HG02981 (cell line): ENCODE results near the gene LIN7A.
"Not testable (repeated sequence)": the region's sequence is repeated elsewhere in the genome, so short reads cannot be mapped to it uniquely, and the experiment has no call there.

Experiments
- ATAC-seq: cut with Tn5 transposase; IDR thresholded peaks from one replicate; pipeline ENCODE4 v1.9.1; 2021; ENCODE audit warnings: mild to moderate bottlenecking, moderate library complexity; ENCODE audit not compliant: unreplicated experiment

LIN7A gene

GRCh38 chr12:80814453-80814852, 123.3 kb downstream of the LIN7A start:
- no peak for ATAC-seq

DNA sequence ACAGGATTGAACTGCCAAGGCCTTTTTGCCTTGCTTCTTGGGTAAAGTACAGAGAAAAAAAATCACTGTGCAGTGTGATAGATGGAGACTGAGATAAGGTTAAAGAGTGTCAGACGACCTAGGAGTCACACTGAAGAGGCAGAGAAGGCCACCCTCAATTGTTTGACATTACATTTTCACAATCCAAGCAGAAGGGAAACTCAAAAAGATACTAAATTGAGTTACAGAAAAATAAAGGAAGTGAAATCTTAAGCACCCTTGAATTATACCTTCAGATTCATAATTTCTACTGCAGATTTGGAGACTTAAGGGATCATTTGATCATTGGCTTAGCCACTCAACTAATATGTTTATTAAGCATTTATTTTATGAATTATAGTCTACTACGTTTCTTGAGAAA, 123.9 kb downstream of the LIN7A start:
- ATAC-seq: no peak

- ATAC-seq: no peak
These were observed 125.6 kb downstream of the LIN7A start for GRCh38 chr12:80811957-80812708.

DNA sequence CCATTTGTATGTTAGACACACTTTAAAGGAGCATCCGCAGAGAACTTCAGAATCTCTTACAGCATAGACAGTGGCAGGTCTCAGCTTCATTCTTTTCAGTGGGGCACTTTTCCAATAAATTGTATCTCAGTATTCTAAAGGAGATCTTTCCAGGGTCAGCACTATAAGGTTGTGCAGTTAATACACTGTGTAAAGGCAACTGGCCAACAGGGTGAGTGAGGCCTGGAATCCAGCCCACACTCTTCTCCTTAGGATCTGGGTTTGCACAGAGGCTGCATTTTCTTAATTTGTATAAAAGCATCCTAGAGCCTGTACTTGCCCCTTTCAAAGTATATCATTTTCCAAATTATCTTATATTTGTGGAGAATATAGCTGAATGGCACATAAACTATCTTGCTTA, 126.9 kb downstream of the LIN7A start:
- ATAC-seq: no peak

- peak; percentile 93 for ATAC-seq
These were observed 130.0 kb downstream of the LIN7A start for GRCh38 chr12:80807640-80808288.

DNA sequence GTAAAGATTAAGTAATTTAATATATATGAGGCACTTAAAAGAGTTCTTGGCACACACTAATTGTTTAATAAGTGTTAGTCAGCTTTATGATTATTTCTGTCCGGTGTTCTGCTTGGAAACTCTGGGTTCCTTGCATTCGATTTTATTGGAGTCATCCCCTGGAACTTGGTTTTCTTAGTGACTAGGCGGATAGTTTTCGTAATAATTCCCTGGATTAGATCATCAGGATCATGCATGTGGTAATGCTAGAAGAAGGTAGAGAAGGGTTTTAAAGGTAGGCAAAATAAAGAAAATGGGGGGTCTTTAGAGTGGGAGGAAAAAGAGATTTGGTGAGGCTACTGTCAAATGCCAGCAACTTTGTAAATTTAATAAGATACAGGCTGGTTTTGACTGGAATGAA, 132.6 kb downstream of the LIN7A start:
- no peak for ATAC-seq

DNA sequence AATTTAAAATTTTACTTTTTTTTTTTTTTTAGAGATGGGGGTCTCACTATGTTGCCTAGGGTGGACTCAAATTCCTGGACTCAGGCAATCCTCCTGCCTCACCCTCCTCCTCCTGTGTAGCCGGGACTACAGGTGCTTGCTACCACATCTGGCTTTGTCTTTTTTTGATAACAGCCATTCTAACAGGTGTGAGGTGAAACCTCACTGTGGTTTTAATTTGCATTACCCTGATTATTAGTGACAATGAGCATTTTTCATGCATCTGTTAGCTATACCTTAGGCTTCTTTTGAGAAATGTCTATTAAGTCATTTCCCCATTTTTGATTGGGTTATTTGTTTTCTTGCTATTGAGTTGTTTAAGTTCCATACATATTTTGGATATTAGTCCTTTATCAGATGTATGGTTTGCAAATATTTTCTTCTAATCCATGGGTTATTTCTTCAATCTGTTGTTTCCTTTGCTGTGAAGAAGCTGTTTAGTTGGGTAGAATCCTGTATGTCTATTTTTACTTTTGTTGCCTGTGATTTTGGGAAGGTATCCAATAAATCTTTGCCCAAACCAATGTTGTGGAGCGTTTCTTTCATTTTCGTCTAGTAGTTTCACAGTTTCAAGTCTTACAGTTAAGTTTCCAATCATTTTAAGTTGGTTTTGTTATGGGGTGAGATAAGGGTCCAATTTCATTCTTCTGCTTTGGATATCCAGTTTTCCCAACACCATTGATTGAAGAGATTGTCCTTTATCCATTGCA, 134.9 kb downstream of the LIN7A start:
- peak; percentile 79 for ATAC-seq

GRCh38 chr12:80798281-80798680, 139.5 kb downstream of the LIN7A start:
- no peak for ATAC-seq

DNA sequence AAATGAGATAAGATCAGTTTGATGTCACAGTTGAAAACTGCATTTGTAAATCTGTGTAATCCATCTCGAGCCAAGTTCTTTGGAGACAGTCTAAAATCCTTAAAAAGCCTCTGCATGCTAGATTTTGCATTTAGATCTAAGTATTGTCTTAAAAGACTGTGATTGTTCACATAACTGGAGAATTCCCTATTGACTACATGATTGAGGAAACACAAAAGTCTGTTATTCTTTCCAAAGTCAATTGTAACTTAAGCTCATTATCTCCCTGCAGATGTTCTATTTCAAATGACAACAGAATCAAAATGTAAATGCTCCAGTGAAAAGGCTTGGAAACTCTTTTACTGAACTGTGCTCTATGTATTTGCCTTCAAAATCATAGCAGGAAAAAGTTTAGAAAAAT, 143.2 kb downstream of the LIN7A start:
- ATAC-seq: no peak

DNA sequence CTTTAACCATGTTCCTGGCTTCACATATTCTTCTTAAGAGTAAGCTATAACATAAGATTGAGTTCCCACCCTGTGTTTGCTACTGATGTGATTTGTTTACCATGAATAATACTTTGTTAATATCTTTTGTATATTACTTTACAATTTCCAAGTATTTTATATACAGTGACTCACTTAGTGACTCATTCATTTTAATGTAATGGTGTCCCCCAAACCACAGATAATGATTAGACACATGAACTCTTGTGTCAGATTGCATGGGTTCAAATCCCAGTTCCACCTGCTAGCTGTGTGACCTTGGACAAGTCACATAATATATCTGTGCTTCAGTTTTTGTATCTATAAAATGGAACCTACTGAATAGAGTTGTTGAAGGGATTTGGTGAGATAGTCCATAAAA, 144.9 kb downstream of the LIN7A start:
- ATAC-seq: no peak

DNA sequence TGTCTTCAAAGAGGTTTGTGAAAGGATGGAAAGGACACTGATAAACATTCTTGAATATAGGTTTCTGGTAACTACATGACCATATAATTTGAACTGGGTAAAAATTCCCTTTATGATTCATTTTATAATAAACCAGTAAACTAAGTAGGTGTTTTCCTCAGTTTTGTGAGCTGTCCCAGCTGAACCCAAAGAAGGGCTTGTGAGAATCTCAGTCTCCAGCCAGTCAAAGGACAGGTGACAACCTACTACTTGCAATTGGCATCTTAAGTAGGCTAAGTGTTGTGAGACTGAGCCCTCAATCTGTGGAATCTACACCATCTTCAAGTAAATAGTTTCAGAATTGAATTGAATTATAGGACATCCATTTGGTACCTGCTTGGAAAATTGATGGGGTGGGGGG, 145.9 kb downstream of the LIN7A start:
- no peak for ATAC-seq

GRCh38 chr12:80788407-80788806, 149.3 kb downstream of the LIN7A start:
- not testable (repeated sequence) for ATAC-seq

- not testable (repeated sequence) for ATAC-seq
These were observed 154.7 kb downstream of the LIN7A start for GRCh38 chr12:80782963-80783470.

- no peak for ATAC-seq
These were observed 156.4 kb downstream of the LIN7A start for GRCh38 chr12:80781313-80781712.

DNA sequence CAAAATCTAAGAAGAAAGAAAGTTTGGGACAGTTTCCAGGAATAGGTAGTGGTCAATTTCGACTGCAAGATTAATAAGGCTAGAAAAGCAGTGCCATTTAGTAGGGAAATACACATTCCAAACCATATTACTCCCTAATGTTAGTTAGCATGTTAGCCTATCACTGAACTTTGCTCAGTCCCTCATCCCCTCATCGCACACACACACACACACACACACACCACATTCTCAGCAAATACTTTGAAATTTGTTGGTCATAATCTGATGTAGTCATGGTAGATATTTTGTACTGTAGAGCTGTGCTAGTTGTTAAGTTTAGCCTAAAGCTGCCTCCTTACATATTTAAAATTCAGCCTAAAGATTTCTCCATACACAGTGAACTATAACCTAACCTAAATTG, 157.0 kb downstream of the LIN7A start:
- ATAC-seq: no peak

- peak; percentile 95 for ATAC-seq
These were observed 159.7 kb downstream of the LIN7A start for GRCh38 chr12:80778005-80778541.

- ATAC-seq: no peak
These were observed 160.1 kb downstream of the LIN7A start for GRCh38 chr12:80777587-80777986.

DNA sequence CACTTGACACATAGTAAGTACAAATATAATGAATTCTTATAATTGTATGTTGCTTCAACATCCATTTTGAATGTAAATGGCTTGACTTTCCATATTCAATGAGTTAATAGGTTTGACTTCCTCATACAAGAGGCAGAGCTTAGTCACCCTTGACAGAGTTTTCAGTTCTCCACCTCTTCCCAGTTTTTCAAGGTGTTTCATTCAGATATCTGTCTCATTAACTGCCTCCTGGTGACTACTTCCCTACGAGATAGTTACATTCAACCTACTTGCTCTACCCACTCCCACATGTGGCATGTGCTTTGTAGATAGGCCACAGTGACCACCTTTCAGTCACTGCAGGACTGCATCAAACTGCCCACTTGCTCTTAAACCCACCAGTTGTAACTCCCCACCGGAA, 161.0 kb downstream of the LIN7A start:
- ATAC-seq: no peak

DNA sequence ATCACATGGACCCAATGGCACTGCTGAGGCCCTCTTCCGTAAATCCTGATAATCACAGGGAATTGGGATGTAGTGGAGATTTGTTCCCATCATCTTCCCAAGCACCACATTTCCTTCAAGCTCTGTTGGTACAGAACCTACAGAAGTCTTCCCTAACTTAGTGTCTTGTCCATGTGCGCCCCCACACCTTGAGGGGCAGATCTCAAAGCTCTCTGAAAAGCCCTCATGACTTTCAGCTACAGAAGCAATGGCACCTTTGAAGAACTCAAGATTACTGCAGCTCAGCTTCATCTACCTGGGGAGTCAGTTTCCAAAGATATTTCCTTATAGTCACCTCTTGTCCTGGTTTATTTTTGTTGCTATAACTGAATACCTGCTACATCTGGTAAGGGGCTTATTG, 166.8 kb downstream of the LIN7A start:
- ATAC-seq: no peak

DNA sequence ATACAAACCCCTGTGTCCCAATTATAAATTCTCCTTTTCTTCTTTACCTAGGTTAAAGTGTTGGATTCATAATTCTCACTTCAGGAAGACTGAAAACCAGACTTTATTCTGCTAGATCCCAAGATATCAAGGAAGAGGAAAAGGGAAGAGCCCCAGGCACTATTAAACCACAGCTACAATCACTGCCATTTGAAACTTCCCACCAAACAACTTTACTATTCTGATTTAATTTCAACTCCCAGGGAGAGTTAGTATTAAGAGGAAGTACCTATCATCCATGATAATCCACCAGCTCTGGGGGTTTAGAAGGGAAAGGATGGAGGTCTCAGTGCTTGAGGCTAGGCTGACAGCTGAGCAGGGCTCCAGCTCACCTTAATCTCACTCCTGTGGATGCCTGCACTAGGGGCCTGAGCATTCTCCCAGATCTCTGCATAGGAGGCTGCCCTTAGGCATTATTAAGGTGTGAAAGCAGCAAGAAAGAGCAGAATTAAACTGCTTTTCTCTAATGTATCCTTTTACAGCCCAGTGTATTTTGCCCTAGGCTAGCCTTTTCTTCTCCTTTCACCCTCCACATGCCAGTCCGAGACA, 168.1 kb downstream of the LIN7A start:
- no peak for ATAC-seq

DNA sequence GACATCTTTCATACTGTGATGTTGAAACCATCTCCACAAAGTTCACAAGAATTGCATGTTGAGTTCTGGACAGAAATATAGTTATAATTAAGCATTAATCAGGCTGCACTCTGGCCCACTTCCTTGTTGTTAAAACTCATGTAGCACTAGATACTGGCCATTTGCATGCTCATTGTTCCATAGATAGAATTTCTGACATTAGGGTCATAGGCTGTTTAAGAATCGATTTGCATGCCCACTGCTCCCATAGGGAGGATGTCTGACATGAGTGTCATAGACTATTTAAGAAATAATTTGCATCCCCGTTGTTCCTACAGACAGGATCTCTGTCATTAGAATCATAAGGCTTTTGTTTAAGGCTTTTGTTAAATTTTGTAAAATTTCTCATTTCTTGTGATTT, 170.8 kb downstream of the LIN7A start:
- ATAC-seq: peak; percentile 90
